GM12878 (cell line): ENCODE measurements around the gene TRIM40. TPM values are rescaled to one million over a fixed set of nuclear protein-coding genes. Genes with fewer than 3 reads are reported as not detected.

Experiments
- ATAC-seq: fragments of 200-7000 bp; cut with Tn5 transposase; 3 replicates; pipeline ENCODE4 v1.9.1; 2020; ENCODE audit warnings: mild to moderate bottlenecking, moderate library complexity
- BruUV-seq: library from RNA; stranded (reverse); fragments of 400-500 nt; replicated peaks from 2 replicates; lab custom pipeline; 2021; lab: Mats Ljungman, UMichigan
- CTCF ChIA-PET: fragments of 300-600 bp; sonication (Branson Sonifier 250); formaldehyde crosslinking; extraction: SDS; loops from one replicate; lab custom pipeline; 2021; ENCODE audit warnings: inconsistent platforms; lab: Yijun Ruan, JAX
- POLR2A ChIA-PET: fragments of 350-600 bp; formaldehyde crosslinking; extraction: SDS; loops from one replicate; lab custom pipeline; 2021; ENCODE audit warnings: inconsistent platforms; lab: Charles Lee
- RAD21 ChIA-PET: fragments of 300-600 bp; sonication (Branson Sonifier 250); formaldehyde crosslinking; loops from one replicate; lab custom pipeline; 2023; ENCODE audit warnings: antibody characterized with exemption; ENCODE audit not compliant: unreplicated experiment; lab: Charles Lee
- SMC1A ChIA-PET: fragments of 300-600 bp; sonication (Branson Sonifier 250); formaldehyde crosslinking; loops from one replicate; lab custom pipeline; 2023; ENCODE audit not compliant: unreplicated experiment, uncharacterized antibody; lab: Charles Lee
- DNase-seq: peaks from one replicate; pipeline ENCODE4 v3.0.0-alpha.2; 2011; ENCODE audit warnings: low read depth, low spot score
- FAIRE-seq: peaks from 3 replicates; lab custom pipeline; 2011; peaks lifted over from hg19 to GRCh38; lab: Jason Lieb, UNC
- H2AFZ ChIP-seq: 2 replicates; pipeline ENCODE4 v1.6.0; 2011; ENCODE audit warnings: low read depth, low read length, control low read depth; ENCODE audit not compliant: control insufficient read depth
- H3K27ac ChIP-seq: 2 replicates; pipeline ENCODE4 v1.5.1; 2011; ENCODE audit warnings: control low read depth; ENCODE audit not compliant: control insufficient read depth, insufficient read depth
- H3K27me3 ChIP-seq, 2 experiments: replicated peaks in 1 of 2; 2 replicates each; pipeline versions ENCODE4 v1.6.0 to v1.6.1; 2011; ENCODE audit warnings: low read length in 1 of 2; ENCODE audit not compliant: control insufficient read depth in 2 of 2, insufficient read depth in 2 of 2
- H3K36me3 ChIP-seq, 2 experiments: 2 replicates each; pipeline ENCODE4 v1.5.1; 2011; ENCODE audit warnings: low read length in 1 of 2; ENCODE audit not compliant: control insufficient read depth in 2 of 2, insufficient read depth in 2 of 2
- H3K4me1 ChIP-seq: 2 replicates; pipeline ENCODE4 v1.6.1; 2011; ENCODE audit warnings: mild to moderate bottlenecking, low read length, moderate library complexity, mixed read lengths; ENCODE audit not compliant: control insufficient read depth, insufficient read depth
- H3K4me2 ChIP-seq: 2 replicates; pipeline ENCODE4 v1.6.0; 2011; ENCODE audit warnings: control low read depth; ENCODE audit not compliant: control insufficient read depth, insufficient read depth
- H3K4me3 ChIP-seq: fragments of 200-600 bp; sonication (generic); 2 replicates; pipeline ENCODE4 v1.5.1; 2016
- H3K79me2 ChIP-seq: 2 replicates; pipeline ENCODE4 v1.6.0; 2011; ENCODE audit warnings: low read length; ENCODE audit not compliant: control insufficient read depth, insufficient read depth
- H3K9ac ChIP-seq: 2 replicates; pipeline ENCODE4 v1.8.0; 2011; ENCODE audit warnings: low read length, control low read depth, mixed read lengths; ENCODE audit not compliant: control insufficient read depth, insufficient read depth
- H3K9me3 ChIP-seq: replicated peaks from 3 replicates; pipeline ENCODE4 v1.5.1; 2011; ENCODE audit warnings: mild to moderate bottlenecking, low read length; ENCODE audit not compliant: control insufficient read depth, insufficient read depth
- H4K20me1 ChIP-seq: 2 replicates; pipeline ENCODE4 v1.6.0; 2011; ENCODE audit not compliant: control insufficient read depth, insufficient read depth
- CHD1 ChIP-seq: IDR thresholded peaks from 2 replicates; pipeline ENCODE4 v1.6.1; 2012; ENCODE audit warnings: low read depth, low read length, improper control_type of control experiment
- CREM ChIP-seq: IDR thresholded peaks from 2 replicates; pipeline ENCODE4 v1.6.1; 2014; ENCODE audit warnings: antibody characterized with exemption, low read depth
- FOS ChIP-seq: IDR thresholded peaks from 3 replicates; pipeline ENCODE4 v1.6.1; 2011; ENCODE audit warnings: borderline replicate concordance; ENCODE audit not compliant: insufficient read length; ENCODE audit errors: extremely low read depth
- JUNB ChIP-seq: IDR thresholded peaks from 2 replicates; pipeline ENCODE4 v1.6.1; 2016; ENCODE audit warnings: antibody characterized with exemption, mild to moderate bottlenecking
- NRF1 ChIP-seq: conservative IDR thresholded peaks from 2 replicates; pipeline ENCODE4 v1.6.1; 2011; ENCODE audit warnings: mild to moderate bottlenecking, low read depth, low read length, improper control_type of control experiment
- POLR2AphosphoS2 ChIP-seq: IDR thresholded peaks from 2 replicates; pipeline ENCODE4 v1.6.1; 2011; ENCODE audit warnings: low read depth, mild to moderate bottlenecking, low read length, improper control_type of control experiment, moderate library complexity
- RFX5 ChIP-seq: IDR thresholded peaks from 2 replicates; pipeline ENCODE4 v1.6.1; 2011; ENCODE audit warnings: low read depth, low read length, improper control_type of control experiment
- TAF1 ChIP-seq: IDR thresholded peaks from 2 replicates; pipeline ENCODE4 v1.6.1; 2011; ENCODE audit warnings: mild to moderate bottlenecking, low read depth, low read length, borderline replicate concordance
- ZBED1 ChIP-seq: IDR thresholded peaks from 2 replicates; pipeline ENCODE4 v1.6.1; 2016; ENCODE audit warnings: borderline replicate concordance
- WGBS: methylation state at CpG from one replicate; pipeline ENCODE4 v1.1.6; 2016; ENCODE audit warnings: low lambda C conversion rate; ENCODE audit not compliant: insufficient replicate concordance, insufficient coverage; ENCODE audit errors: missing lambda C conversion rate; 5-methylcytosine and 5-hydroxymethylcytosine counted together
- in situ Hi-C: fragments of 300-500 bp; cut with MboI; formaldehyde crosslinking; loops from 9 replicates; pipeline ENCODE4 v1.14.3; 2018; ENCODE audit warnings: mixed read lengths
- intact Hi-C: fragments of 100-400 bp; cut with micrococcal nuclease; formaldehyde crosslinking; loops from one replicate; pipeline ENCODE4 v1.14.2; 2022; ENCODE audit not compliant: unreplicated experiment
- polyA plus RNA-seq, 11 experiments: library from polyadenylated mRNA; depleted of rRNA in 4 of 11; unstranded in 6 of 11; stranded (reverse) in 5 of 11; fragments of >200 nt; fragmentation: Nextera tagmentation in 4 of 11; fragmentation: Illumina TruSeq in 1 of 11; extraction: Ambion mirVana in 4 of 11; extraction: Trizol in 1 of 11; gene quantifications; 1 replicate in 1 of 11; 2 replicates in 10 of 11; pipeline versions ENCODE4 v1.2.1 to v1.2.3, GENCODE V29; 2011 to 2016; ENCODE audit warnings: inconsistent platforms in 2 of 11, missing spikeins in 2 of 11, low read depth in 1 of 11
- small RNA-seq: library from RNA; depleted of rRNA; stranded (forward); fragments of <200 nt; gene quantifications from one replicate; pipeline ENCODE3, GENCODE V24; 2014
- total RNA-seq, 4 experiments: library from RNA; depleted of rRNA in 3 of 4; stranded (reverse); fragments of >200 nt in 3 of 4; fragmentation: Illumina TruSeq in 1 of 4; extraction: Trizol in 1 of 4; gene quantifications; 2 replicates each; pipeline versions ENCODE4 v1.2.1 to v1.2.3, GENCODE V29; 2013 to 2021

The TRIM40 gene
- total and polyA plus RNA-seq, 10 of the 15 experiments (the other 5 are each of a cell fraction or from before 2014, with no cell fraction given) = not detected

- TF ChIP-seq RFX5 = no peak
Measured at GRCh38 chr6:30195951-30196350, 60.0 kb downstream of the TRIM40 start (continued).

DNA sequence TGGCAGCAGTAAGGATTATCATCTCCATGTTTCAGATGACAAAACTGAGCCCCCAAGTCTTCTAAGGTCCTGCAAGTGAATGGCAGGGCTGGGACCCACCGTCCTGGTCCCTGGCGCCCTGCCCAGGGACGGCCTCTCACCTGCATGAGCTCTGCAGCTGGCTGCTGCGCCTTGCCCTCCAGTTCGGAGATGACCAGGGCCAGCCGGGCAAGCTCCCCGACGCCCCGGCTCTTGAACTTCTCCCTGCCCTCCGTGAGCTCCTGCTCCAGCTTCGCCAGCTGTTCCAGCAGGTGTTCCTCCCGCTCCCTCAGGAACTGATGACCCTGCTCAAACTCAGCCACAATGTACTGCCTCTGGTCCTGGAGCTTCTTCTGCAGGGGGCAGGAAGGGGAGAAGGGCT lies 60.4 kb downstream of the TRIM40 start:
- POLR2A ChIA-PET = interaction anchor here (0.6 kb wide), 1 partner anchor 515 kb away, joined by 3 read pairs; the partner anchor contains the start of gene ZFP57
- ATAC-seq (no peak), FAIRE-seq (no peak), DNase-seq (no peak)
- Histone ChIP-seq H3K36me3 (peaks cover 37 to 44% of the 10 kb centered on the region in 2 experiments), H3K9me3 (no peaks in the 10 kb centered on the region), H3K4me2 (no peak overlapping the region), H3K27me3 (no peaks in the 10 kb centered on the region), H2AFZ (no peak overlapping the region), H3K79me2 (peaks cover 9% of the 10 kb centered on the region), H4K20me1 (peaks cover 9% of the 10 kb centered on the region; the same call in 1 of the 2 replicates), H3K4me3 (no peak overlapping the region), H3K4me1 (peaks cover 12% of the 10 kb centered on the region), H3K27ac (no peak overlapping the region), H3K9ac (no peak overlapping the region)
- SMC1A ChIA-PET = interaction anchor here (0.7 kb wide), 2 partner anchors 207 to 847 kb away, joined by 3 read pairs; no protein-coding TSS in a partner anchor
- no TSS peak for BruUV-seq
- RAD21 ChIA-PET = no interaction called here
- TF ChIP-seq FOS = no peak
- no peak for TF ChIP-seq ZBED1
- TF ChIP-seq CHD1 = no peak
- TF ChIP-seq TAF1 = no peak
- no peak for TF ChIP-seq POLR2AphosphoS2
- no peak for TF ChIP-seq JUNB
- TF ChIP-seq CREM = no peak
- TF ChIP-seq NRF1 = no peak
- in situ Hi-C loops = no loop called here
- WGBS = 98% methylated on average over 12 of the region's 12 CpGs
- intact Hi-C loops = no loop called here
- CTCF ChIA-PET = interaction anchor here (0.6 to 0.9 kb wide), 3 partner anchors 23 to 593 kb away, joined by 3 read pairs; no protein-coding TSS in a partner anchor

Small RNAs within 50 kb of the gene (small RNA-seq; reads per million reads assigned to genes)
- not detected for gene RF00554

Other genes with a start within 250 kb of the TRIM40 start
Only the 7 nearest of the 10 such genes appear.
- 61.9 and 66.5 TPM in 2 replicates for gene POLR1H, start 74.9 kb upstream of the TRIM40 start, total RNA-seq (2014; rRNA removed)
- gene POLR1H, start 74.9 kb upstream of the TRIM40 start, total RNA-seq (2014; rRNA removed; fragmentation: Illumina TruSeq; extraction: Trizol) = 62.7 and 63.0 TPM in 2 replicates
- gene POLR1H, start 74.9 kb upstream of the TRIM40 start, total RNA-seq (2021) = 47.4 and 50.6 TPM in 2 replicates
- 60.5 and 88.9 TPM in 2 replicates for gene POLR1H, start 74.9 kb upstream of the TRIM40 start, polyA plus RNA-seq (2011; rRNA removed)
- gene POLR1H, start 74.9 kb upstream of the TRIM40 start, polyA plus RNA-seq (2014; fragmentation: Illumina TruSeq; extraction: Trizol) = 30.7 and 54.0 TPM in 2 replicates
- gene POLR1H, start 74.9 kb upstream of the TRIM40 start, polyA plus RNA-seq (2014; fragmentation: Nextera tagmentation; extraction: Ambion mirVana) = 100 to 1,000 TPM; 154 to 160 TPM
- 59.9 and 67.5 TPM in 2 replicates for gene POLR1H, start 74.9 kb upstream of the TRIM40 start, polyA plus RNA-seq (2014; rRNA removed)
- 100 to 1,000 TPM in 1 of 2 experiments, 10 to 100 TPM in 1; 99.5 to 108 TPM for gene POLR1H, start 74.9 kb upstream of the TRIM40 start, polyA plus RNA-seq (2016; fragmentation: Nextera tagmentation; extraction: Ambion mirVana)
- gene PPP1R11, start 68.9 kb upstream of the TRIM40 start, total RNA-seq (2014; rRNA removed) = 27.4 and 32.9 TPM in 2 replicates
- 24.3 and 27.8 TPM in 2 replicates for gene PPP1R11, start 68.9 kb upstream of the TRIM40 start, total RNA-seq (2014; rRNA removed; fragmentation: Illumina TruSeq; extraction: Trizol)
- gene PPP1R11, start 68.9 kb upstream of the TRIM40 start, total RNA-seq (2021) = 28.7 and 28.8 TPM in 2 replicates
- gene PPP1R11, start 68.9 kb upstream of the TRIM40 start, polyA plus RNA-seq (2011; rRNA removed) = 48.0 and 56.1 TPM in 2 replicates
- gene PPP1R11, start 68.9 kb upstream of the TRIM40 start, polyA plus RNA-seq (2014; fragmentation: Illumina TruSeq; extraction: Trizol) = 48.9 and 54.3 TPM in 2 replicates
- gene PPP1R11, start 68.9 kb upstream of the TRIM40 start, polyA plus RNA-seq (2014; fragmentation: Nextera tagmentation; extraction: Ambion mirVana) = 10 to 100 TPM; 12.6 to 13.4 TPM
- gene PPP1R11, start 68.9 kb upstream of the TRIM40 start, polyA plus RNA-seq (2014; rRNA removed) = 33.5 and 38.2 TPM in 2 replicates
- 10 to 100 TPM; 46.2 TPM for gene PPP1R11, start 68.9 kb upstream of the TRIM40 start, polyA plus RNA-seq (2016; fragmentation: Nextera tagmentation; extraction: Ambion mirVana)
- not detected in 2 replicates for gene RNF39, start 60.4 kb upstream of the TRIM40 start, total RNA-seq (2014; rRNA removed)
- not detected in 2 replicates for gene RNF39, start 60.4 kb upstream of the TRIM40 start, total RNA-seq (2014; rRNA removed; fragmentation: Illumina TruSeq; extraction: Trizol)
- gene RNF39, start 60.4 kb upstream of the TRIM40 start, total RNA-seq (2021) = not detected in 2 replicates
- not detected in 2 replicates for gene RNF39, start 60.4 kb upstream of the TRIM40 start, polyA plus RNA-seq (2011; rRNA removed)
- not detected in 2 replicates for gene RNF39, start 60.4 kb upstream of the TRIM40 start, polyA plus RNA-seq (2014; fragmentation: Illumina TruSeq; extraction: Trizol)
- gene RNF39, start 60.4 kb upstream of the TRIM40 start, polyA plus RNA-seq (2014; fragmentation: Nextera tagmentation; extraction: Ambion mirVana) = not detected
- gene RNF39, start 60.4 kb upstream of the TRIM40 start, polyA plus RNA-seq (2014; rRNA removed) = 0.04 TPM in 1 of 2 replicates, not detected in the other
- under 1 TPM in 1 of 2 experiments, not detected in 1; 0.11 TPM for gene RNF39, start 60.4 kb upstream of the TRIM40 start, polyA plus RNA-seq (2016; fragmentation: Nextera tagmentation; extraction: Ambion mirVana)
- gene TRIM31, start 23.1 kb upstream of the TRIM40 start, total RNA-seq (2014; rRNA removed) = 0.11 and 0.22 TPM in 2 replicates
- 0.09 and 0.31 TPM in 2 replicates for gene TRIM31, start 23.1 kb upstream of the TRIM40 start, total RNA-seq (2014; rRNA removed; fragmentation: Illumina TruSeq; extraction: Trizol)
- 0.18 and 0.35 TPM in 2 replicates for gene TRIM31, start 23.1 kb upstream of the TRIM40 start, total RNA-seq (2021)
- gene TRIM31, start 23.1 kb upstream of the TRIM40 start, polyA plus RNA-seq (2011; rRNA removed) = 17.4 and 20.5 TPM in 2 replicates
- gene TRIM31, start 23.1 kb upstream of the TRIM40 start, polyA plus RNA-seq (2014; fragmentation: Illumina TruSeq; extraction: Trizol) = 0.47 and 0.57 TPM in 2 replicates
- gene TRIM31, start 23.1 kb upstream of the TRIM40 start, polyA plus RNA-seq (2014; fragmentation: Nextera tagmentation; extraction: Ambion mirVana) = under 1 TPM in 1 of 2 experiments, not detected in 1; 0.09 TPM
- gene TRIM31, start 23.1 kb upstream of the TRIM40 start, polyA plus RNA-seq (2014; rRNA removed) = 0.33 and 0.41 TPM in 2 replicates
- gene TRIM31, start 23.1 kb upstream of the TRIM40 start, polyA plus RNA-seq (2016; fragmentation: Nextera tagmentation; extraction: Ambion mirVana) = not detected
- not detected in 2 replicates for gene TRIM10, start 25.1 kb downstream of the TRIM40 start, total RNA-seq (2014; rRNA removed)
- gene TRIM10, start 25.1 kb downstream of the TRIM40 start, total RNA-seq (2014; rRNA removed; fragmentation: Illumina TruSeq; extraction: Trizol) = not detected in 2 replicates
- not detected in 2 replicates for gene TRIM10, start 25.1 kb downstream of the TRIM40 start, total RNA-seq (2021)
- gene TRIM10, start 25.1 kb downstream of the TRIM40 start, polyA plus RNA-seq (2011; rRNA removed) = 0.01 and 0.04 TPM in 2 replicates
- gene TRIM10, start 25.1 kb downstream of the TRIM40 start, polyA plus RNA-seq (2014; fragmentation: Illumina TruSeq; extraction: Trizol) = not detected in 2 replicates
- gene TRIM10, start 25.1 kb downstream of the TRIM40 start, polyA plus RNA-seq (2014; fragmentation: Nextera tagmentation; extraction: Ambion mirVana) = not detected
- gene TRIM10, start 25.1 kb downstream of the TRIM40 start, polyA plus RNA-seq (2014; rRNA removed) = not detected in 2 replicates
- not detected for gene TRIM10, start 25.1 kb downstream of the TRIM40 start, polyA plus RNA-seq (2016; fragmentation: Nextera tagmentation; extraction: Ambion mirVana)
- gene TRIM15, start 27.4 kb downstream of the TRIM40 start, total RNA-seq (2014; rRNA removed) = not detected in 2 replicates
- gene TRIM15, start 27.4 kb downstream of the TRIM40 start, total RNA-seq (2014; rRNA removed; fragmentation: Illumina TruSeq; extraction: Trizol) = not detected in 2 replicates
- 0.08 TPM in 1 of 2 replicates, not detected in the other for gene TRIM15, start 27.4 kb downstream of the TRIM40 start, total RNA-seq (2021)
- gene TRIM15, start 27.4 kb downstream of the TRIM40 start, polyA plus RNA-seq (2011; rRNA removed) = 0.29 TPM in 1 of 2 replicates, not detected in the other
- not detected in 2 replicates for gene TRIM15, start 27.4 kb downstream of the TRIM40 start, polyA plus RNA-seq (2014; fragmentation: Illumina TruSeq; extraction: Trizol)
- not detected for gene TRIM15, start 27.4 kb downstream of the TRIM40 start, polyA plus RNA-seq (2014; fragmentation: Nextera tagmentation; extraction: Ambion mirVana)
- gene TRIM15, start 27.4 kb downstream of the TRIM40 start, polyA plus RNA-seq (2014; rRNA removed) = not detected in 2 replicates
- not detected for gene TRIM15, start 27.4 kb downstream of the TRIM40 start, polyA plus RNA-seq (2016; fragmentation: Nextera tagmentation; extraction: Ambion mirVana)
- gene TRIM26, start 77.3 kb downstream of the TRIM40 start, total RNA-seq (2014; rRNA removed) = 62.4 and 73.5 TPM in 2 replicates
- gene TRIM26, start 77.3 kb downstream of the TRIM40 start, total RNA-seq (2014; rRNA removed; fragmentation: Illumina TruSeq; extraction: Trizol) = 39.2 and 43.9 TPM in 2 replicates
- gene TRIM26, start 77.3 kb downstream of the TRIM40 start, total RNA-seq (2021) = 76.4 and 79.6 TPM in 2 replicates
- 35.6 and 57.3 TPM in 2 replicates for gene TRIM26, start 77.3 kb downstream of the TRIM40 start, polyA plus RNA-seq (2011; rRNA removed)
- 57.6 and 72.4 TPM in 2 replicates for gene TRIM26, start 77.3 kb downstream of the TRIM40 start, polyA plus RNA-seq (2014; fragmentation: Illumina TruSeq; extraction: Trizol)
- gene TRIM26, start 77.3 kb downstream of the TRIM40 start, polyA plus RNA-seq (2014; fragmentation: Nextera tagmentation; extraction: Ambion mirVana) = 10 to 100 TPM; 13.1 to 18.2 TPM
- 56.5 and 67.5 TPM in 2 replicates for gene TRIM26, start 77.3 kb downstream of the TRIM40 start, polyA plus RNA-seq (2014; rRNA removed)
- 10 to 100 TPM; 69.9 to 75.3 TPM for gene TRIM26, start 77.3 kb downstream of the TRIM40 start, polyA plus RNA-seq (2016; fragmentation: Nextera tagmentation; extraction: Ambion mirVana)